Measurements from ENCODE around the gene FCHSD1. TPM values are rescaled to one million over a fixed set of nuclear protein-coding genes. Genes with fewer than 3 reads are reported as not detected.

The FCHSD1 gene
- polyA plus RNA-seq, 3 donors: 3.0 to 73.3 (median 3.4) TPM

GRCh38 chr5:141617128-141617527 is 34.1 kb downstream of the FCHSD1 start:
- peak overlapping the region; percentile 97 for H3K4me2 ChIP-seq (replicated peaks; ENCODE audit: extremely low read depth, low read length, poor library complexity, severe bottlenecking)
- no peak for DNase-seq
- H3K27ac ChIP-seq (ENCODE audit: low read depth in 1 of 2, low read length in 2 of 2): peak overlapping the region in 1 of 2 donors; percentile 88
- peak overlapping the region; percentile 38 for H3K9ac ChIP-seq (ENCODE audit: insufficient read depth, low read length, poor library complexity, severe bottlenecking)
- Mint-ChIP-seq H3K4me3 (peak overlapping the region; percentile 99), H3K36me3 (peaks cover 27 to 40% of the 10 kb centered on the region in 2 donors), H3K27me3 (ENCODE audit: low read depth in 3 of 3) (peaks cover 0 to 2% (median 2%) of the 10 kb centered on the region in 3 donors), H3K27ac (peak overlapping the region; percentile 3 to 97 (median 96)), H3K4me1 (peaks cover 59% of the 10 kb centered on the region), H3K9me3 (peaks cover 0 to 3% (median 0%) of the 10 kb centered on the region in 7 donors)
- intact Hi-C loops (cut with micrococcal nuclease): loop anchor here in 1 of 2 donors (5.0 kb wide), 1 partner anchor 35 kb away; no protein-coding TSS in a partner anchor
- WGBS (ENCODE audit: insufficient coverage): no CpG with 5 or more reads among the region's 2 CpGs
- no peaks in the 10 kb centered on the region for H3K27me3 ChIP-seq (ENCODE audit: control insufficient read depth in 2 of 2, insufficient read depth in 2 of 2, low read length in 2 of 2)
- peak overlapping the region; percentile 62 to 97 (median 96) for H3K4me3 ChIP-seq (replicated peaks in 1 of 3; ENCODE audit: low read depth in 2 of 3, low read length in 3 of 3)
- TF ChIP-seq CTCF (IDR thresholded peaks at IDR 0.05): no peak
- no peaks in the 10 kb centered on the region for H3K9me3 ChIP-seq (replicated peaks in 1 of 2; ENCODE audit: control insufficient read depth in 1 of 2, insufficient read depth in 1 of 2, low read length in 2 of 2)
- H3K4me1 ChIP-seq (ENCODE audit: control insufficient read depth in 1 of 2, insufficient read depth in 2 of 2, low read length in 2 of 2): peaks cover 57 to 65% of the 10 kb centered on the region in 2 donors
- peaks cover 24 to 26% of the 10 kb centered on the region in 2 donors for H3K36me3 ChIP-seq (replicated peaks in 1 of 2; ENCODE audit: control insufficient read depth in 1 of 2, insufficient read depth in 2 of 2, low read length in 2 of 2)
- peaks cover 49% of the 10 kb centered on the region for H4K20me1 ChIP-seq (ENCODE audit: insufficient read depth, low read length)
- H2AFZ ChIP-seq (ENCODE audit: insufficient read depth, low read depth, low read length, poor library complexity, severe bottlenecking): no peak overlapping the region
- H3K79me2 ChIP-seq (ENCODE audit: insufficient read depth, low read length): peaks cover 85% of the 10 kb centered on the region

GRCh38 chr5:141615991-141616720 is 35.1 kb downstream of the FCHSD1 start:
- TF ChIP-seq CTCF (IDR thresholded peaks at IDR 0.05): no peak
- Mint-ChIP-seq H3K27me3 (ENCODE audit: low read depth in 3 of 3) (peaks cover 0 to 2% (median 0%) of the 10 kb centered on the region in 3 donors), H3K27ac (peak overlapping the region; percentile 72 to 97 (median 96)), H3K9me3 (peaks cover 0 to 3% (median 0%) of the 10 kb centered on the region in 7 donors), H3K4me3 (peak overlapping the region; percentile 99), H3K36me3 (peaks cover 22 to 39% of the 10 kb centered on the region in 2 donors), H3K4me1 (peaks cover 57% of the 10 kb centered on the region)
- H3K4me2 ChIP-seq (replicated peaks; ENCODE audit: extremely low read depth, low read length, poor library complexity, severe bottlenecking): peak overlapping the region; percentile 97
- H3K79me2 ChIP-seq (ENCODE audit: insufficient read depth, low read length): peaks cover 86% of the 10 kb centered on the region
- no peaks in the 10 kb centered on the region for H3K27me3 ChIP-seq (ENCODE audit: control insufficient read depth in 2 of 2, insufficient read depth in 2 of 2, low read length in 2 of 2)
- H3K27ac ChIP-seq (ENCODE audit: low read depth in 1 of 2, low read length in 2 of 2): peak overlapping the region in 1 of 2 donors; percentile 88
- WGBS (ENCODE audit: insufficient coverage): 79% methylated on average over 5 of the region's 9 CpGs
- H4K20me1 ChIP-seq (ENCODE audit: insufficient read depth, low read length): peaks cover 49% of the 10 kb centered on the region
- peak overlapping the region; percentile 38 for H3K9ac ChIP-seq (ENCODE audit: insufficient read depth, low read length, poor library complexity, severe bottlenecking)
- H3K9me3 ChIP-seq (replicated peaks in 1 of 2; ENCODE audit: control insufficient read depth in 1 of 2, insufficient read depth in 1 of 2, low read length in 2 of 2): no peaks in the 10 kb centered on the region
- peaks cover 17 to 25% of the 10 kb centered on the region in 2 donors for H3K36me3 ChIP-seq (replicated peaks in 1 of 2; ENCODE audit: control insufficient read depth in 1 of 2, insufficient read depth in 2 of 2, low read length in 2 of 2)
- intact Hi-C loops (cut with micrococcal nuclease): loop anchor here in 1 of 2 donors (5.0 kb wide), 1 partner anchor 34 kb away; no protein-coding TSS in a partner anchor
- peak overlapping the region; percentile 62 to 97 (median 96) for H3K4me3 ChIP-seq (replicated peaks in 1 of 3; ENCODE audit: low read depth in 2 of 3, low read length in 3 of 3)
- no peak for DNase-seq
- H3K4me1 ChIP-seq (ENCODE audit: control insufficient read depth in 1 of 2, insufficient read depth in 2 of 2, low read length in 2 of 2): peaks cover 61 to 69% of the 10 kb centered on the region in 2 donors
- no peak overlapping the region for H2AFZ ChIP-seq (ENCODE audit: insufficient read depth, low read depth, low read length, poor library complexity, severe bottlenecking)
